Motor neuron (in vitro differentiated cells): ENCODE measurements around the gene HMGN1. TPM values are rescaled to one million over a fixed set of nuclear protein-coding genes. Genes with fewer than 3 reads are reported as not detected.
A peak's percentile ranks its signal among the peaks of the same experiment; 100 is the strongest.

Experiments
- ATAC-seq, 8 experiments: fragments of 200-7000 bp; cut with Tn5 transposase; replicated peaks in 6 of 8; 2 replicates each; pipeline ENCODE4 v1.8.0; 2021; ENCODE audit warnings: mild to moderate bottlenecking in 8 of 8, moderate library complexity in 8 of 8
- H3K27ac ChIP-seq, 2 donors: fragments of 250-450 bp; sonication (Bioruptor Pico); 2 replicates each; pipeline ENCODE4 v1.9.0; 2021; ENCODE audit warnings: antibody characterized with exemption in 2 of 2, mild to moderate bottlenecking in 2 of 2, moderate library complexity in 1 of 2
- H3K4me1 ChIP-seq, 2 donors: fragments of 250-450 bp; sonication (Bioruptor Pico); replicated peaks in 1 of 2; 2 replicates each; pipeline ENCODE4 v1.6.1; 2021; ENCODE audit warnings: antibody characterized with exemption in 2 of 2, mild to moderate bottlenecking in 2 of 2, moderate library complexity in 1 of 2
- H3K4me3 ChIP-seq, 5 donors: fragments of 250-450 bp; sonication (Bioruptor Pico); 2 replicates each; pipeline ENCODE4 v1.9.0; 2021; ENCODE audit warnings: antibody characterized with exemption in 5 of 5, mild to moderate bottlenecking in 5 of 5, moderate library complexity in 4 of 5
- WGBS, 10 experiments: fragments of 450-650 bp; shearing (Covaris generic); methylation state at CpG; one replicate each; pipeline ENCODE4 v1.0.0; 2022; 5-methylcytosine and 5-hydroxymethylcytosine counted together
- in situ Hi-C, 9 experiments: fragments of 400-800 bp; cut with MboI; loops; one replicate each; pipeline ENCODE4 v1.15.0; 2021; ENCODE audit warnings: low sequenced_read_pairs in 9 of 9, low pct_unique_long_range_greater_than_20kb in 2 of 9; ENCODE audit not compliant: unreplicated experiment in 9 of 9
- total RNA-seq, 8 experiments: library from RNA; unstranded; fragments of 300-600 nt; gene quantifications; 2 replicates each; pipeline versions ENCODE4 v1.2.3 to v1.2.4, GENCODE V29; 2022

HMGN1 gene, protein sequence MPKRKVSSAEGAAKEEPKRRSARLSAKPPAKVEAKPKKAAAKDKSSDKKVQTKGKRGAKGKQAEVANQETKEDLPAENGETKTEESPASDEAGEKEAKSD
- total RNA-seq: 100 to 1,000 TPM; 194 to 280 (median 239) TPM

DNA sequence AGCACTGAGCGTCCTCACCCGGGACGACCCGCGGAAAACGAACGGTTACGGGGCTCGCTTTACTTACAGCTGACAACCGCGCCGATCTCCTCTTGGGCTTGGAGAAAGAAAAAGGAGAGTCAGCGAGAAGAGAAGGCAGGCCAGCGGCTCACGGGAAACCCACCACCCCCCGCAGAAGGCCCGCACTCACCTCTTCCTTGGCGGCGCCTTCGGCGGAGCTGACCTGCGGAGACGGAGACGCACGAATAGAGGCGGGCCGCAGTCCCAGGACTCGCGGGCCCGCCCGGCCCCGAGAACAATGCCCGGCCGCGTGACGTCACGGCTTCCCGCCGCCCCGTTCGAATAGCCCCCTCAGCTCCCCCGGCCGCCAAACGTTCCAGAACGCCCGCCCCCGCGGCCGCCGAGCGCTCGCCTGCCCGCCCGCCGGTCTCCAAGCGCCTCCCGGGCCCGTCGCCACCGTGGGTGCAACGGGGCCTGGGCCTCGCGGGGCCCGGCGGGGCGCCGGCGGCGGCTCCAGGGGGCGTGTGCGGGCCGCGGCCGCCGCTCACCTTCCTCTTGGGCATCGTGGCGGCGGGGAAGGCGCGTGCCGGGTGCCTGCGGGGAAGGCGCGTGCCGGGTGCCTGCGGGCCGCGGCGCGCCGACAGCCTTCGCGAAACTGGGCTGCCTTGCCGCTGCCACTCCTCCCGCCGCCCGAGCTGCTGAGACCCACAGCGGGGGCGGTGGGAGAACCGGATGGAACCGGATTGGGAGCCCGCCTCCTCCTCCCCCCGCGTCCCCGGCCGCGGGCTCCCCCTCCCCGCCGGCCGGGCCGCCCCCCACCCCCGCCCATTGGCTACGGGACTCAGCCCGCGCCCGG lies at the start of gene HMGN1:
Gene HMGN1 (minus strand): TSS at position 734 of the 856 bp plus-strand sequence. CDS start 171 bp downstream, at position 563.
- in situ Hi-C loops: no loop called here
- WGBS, 10 experiments: 0 to 2% (median 0%) methylated on average over 4 to 17 of the region's 116 CpGs; no CpG with 5 or more reads in 5 of the 10 experiments

DNA sequence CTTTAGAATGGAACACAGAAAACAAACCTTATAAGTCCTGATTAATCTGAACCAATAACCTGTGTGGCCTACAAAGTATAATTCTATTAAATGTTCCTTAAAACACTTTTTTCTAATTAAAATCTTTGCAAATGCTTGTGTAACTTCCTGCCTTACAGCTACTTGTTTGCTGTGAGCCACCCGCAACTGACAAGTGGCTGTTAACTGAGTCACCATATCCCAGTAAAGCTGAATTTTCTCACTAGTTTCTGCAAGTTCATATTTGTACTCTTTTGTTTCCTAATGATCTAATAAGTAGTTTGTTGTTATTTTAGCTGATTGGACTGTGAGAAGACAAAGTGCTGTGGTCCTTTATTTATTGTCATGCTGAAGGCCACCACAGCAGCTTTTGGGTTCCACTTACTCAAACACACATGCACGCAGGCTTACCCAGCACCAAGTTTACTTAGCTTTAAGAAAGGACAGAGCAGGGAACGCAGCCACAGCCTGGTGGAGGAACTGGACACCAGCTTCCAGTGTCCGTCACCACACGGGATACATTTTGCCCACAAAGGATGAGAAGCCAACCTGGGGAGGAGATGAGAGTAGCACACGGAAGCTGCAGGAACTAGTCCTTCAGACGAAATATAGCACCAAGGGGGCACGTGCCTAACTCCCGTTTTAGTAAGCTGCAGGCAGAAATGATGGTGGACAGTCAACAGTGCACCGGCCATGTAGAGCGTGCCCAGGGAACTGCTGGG lies 48.9 kb upstream of the HMGN1 start:
- no peak overlapping the region for H3K27ac ChIP-seq
- no peaks in the 10 kb centered on the region for H3K4me1 ChIP-seq
- H3K4me3 ChIP-seq: no peak overlapping the region
- 77 to 100% (median 86%) methylated on average over 1 to 11 of the region's 11 CpGs; no CpG with 5 or more reads in 1 of the 10 experiments for WGBS, 10 experiments
- no peak for ATAC-seq
- in situ Hi-C loops: no loop called here

More for the DNA sequence above, at the start of gene HMGN1:
- Histone ChIP-seq H3K4me3 (peak within 1 kb of the TSS; percentile 73 to 99 (median 92)), H3K27ac (peak within 1 kb of the TSS; percentile 99), H3K4me1 (peaks cover 19 to 28% of the 10 kb centered on the region in 2 donors)
- peak; percentile 65 to 83 (median 76) for ATAC-seq

DNA sequence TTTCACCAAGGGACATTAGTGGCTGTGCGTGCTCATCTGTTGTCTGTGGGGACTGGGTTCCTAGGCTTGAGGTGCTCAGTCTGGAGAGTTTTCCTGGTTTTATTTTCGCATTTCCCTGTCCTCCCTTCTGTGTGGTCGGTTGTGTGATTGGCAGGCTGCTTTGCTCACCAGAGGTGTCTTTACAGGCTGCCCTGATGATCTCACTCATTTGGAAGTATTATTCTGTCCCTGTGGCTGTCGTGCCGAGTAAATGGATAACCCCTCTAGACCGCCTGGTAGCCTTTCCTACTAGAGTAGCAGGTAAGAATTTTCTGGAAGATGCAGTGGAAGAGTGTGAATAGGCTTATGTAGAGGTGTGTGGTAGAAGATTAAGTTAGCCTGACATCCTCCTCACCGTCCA lies 44.1 kb upstream of the HMGN1 start:
- in situ Hi-C loops: no loop called here
- H3K4me3 ChIP-seq: no peak overlapping the region
- H3K4me1 ChIP-seq: peaks cover 3 to 20% of the 10 kb centered on the region in 2 donors
- no peak overlapping the region for H3K27ac ChIP-seq
- 90 to 100% (median 100%) methylated on average over 1 to 2 of the region's 7 CpGs; no CpG with 5 or more reads in 7 of the 10 experiments for WGBS, 10 experiments
- peak in 1 of 8 experiments; percentile 3 for ATAC-seq

DNA sequence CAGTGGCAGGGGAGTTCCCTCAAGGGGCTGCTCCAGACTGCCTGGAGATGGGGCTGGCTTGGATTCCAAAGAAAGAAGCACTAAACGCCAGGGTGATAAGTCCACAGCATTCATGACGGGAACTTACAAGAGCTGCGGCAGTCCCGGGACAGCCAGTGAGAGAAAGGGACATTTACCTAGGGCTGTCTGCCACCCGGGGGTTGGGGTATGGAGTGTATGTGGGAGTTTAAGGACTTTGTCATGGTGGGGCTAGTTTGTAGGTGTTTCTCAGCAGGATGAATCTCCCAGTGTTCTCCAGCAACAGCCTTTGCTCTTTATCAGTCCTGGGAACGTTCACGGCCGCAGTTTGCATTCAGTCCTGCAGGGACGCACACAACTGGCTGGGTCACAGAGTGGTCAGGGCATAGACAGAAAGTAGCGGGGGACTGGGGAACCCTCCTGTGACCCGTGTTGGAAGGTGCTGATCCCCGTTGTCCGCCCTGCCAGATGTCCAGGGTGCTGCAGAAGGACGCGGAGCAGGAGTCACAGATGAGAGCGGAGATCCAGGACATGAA lies 41.4 kb upstream of the HMGN1 start:
- Histone ChIP-seq H3K27ac (no peak overlapping the region), H3K4me3 (no peak overlapping the region), H3K4me1 (peaks cover 7 to 20% of the 10 kb centered on the region in 2 donors)
- no peak for ATAC-seq
- in situ Hi-C loops: no loop called here
- 67 to 100% (median 80%) methylated on average over 1 to 7 of the region's 16 CpGs; no CpG with 5 or more reads in 1 of the 10 experiments for WGBS, 10 experiments

DNA sequence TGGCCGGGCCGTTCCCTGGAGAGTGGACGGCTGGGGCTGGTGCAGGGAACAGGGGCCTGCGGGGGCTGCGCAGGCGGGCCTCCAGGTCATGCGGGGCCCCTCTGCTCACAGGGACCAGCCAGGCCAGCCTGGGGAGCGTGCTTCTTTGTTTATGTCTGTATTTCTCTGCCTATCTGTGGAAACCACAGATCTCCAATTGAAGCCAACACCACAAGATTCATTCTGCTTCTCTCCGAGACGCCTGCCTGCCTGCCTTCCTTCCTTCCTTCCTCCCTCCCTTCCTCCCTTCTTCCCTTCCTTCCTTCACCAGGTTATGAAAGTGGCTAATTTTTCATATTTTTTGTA lies 39.9 kb upstream of the HMGN1 start:
- no peak for ATAC-seq
- Histone ChIP-seq H3K4me1 (peaks cover 7 to 20% of the 10 kb centered on the region in 2 donors), H3K4me3 (peak overlapping the region; percentile 26 to 46 (median 33)), H3K27ac (no peak overlapping the region)
- WGBS, 10 experiments: 20 to 87% (median 37%) methylated on average over 1 to 3 of the region's 10 CpGs; no CpG with 5 or more reads in 5 of the 10 experiments
- in situ Hi-C loops: no loop called here

DNA sequence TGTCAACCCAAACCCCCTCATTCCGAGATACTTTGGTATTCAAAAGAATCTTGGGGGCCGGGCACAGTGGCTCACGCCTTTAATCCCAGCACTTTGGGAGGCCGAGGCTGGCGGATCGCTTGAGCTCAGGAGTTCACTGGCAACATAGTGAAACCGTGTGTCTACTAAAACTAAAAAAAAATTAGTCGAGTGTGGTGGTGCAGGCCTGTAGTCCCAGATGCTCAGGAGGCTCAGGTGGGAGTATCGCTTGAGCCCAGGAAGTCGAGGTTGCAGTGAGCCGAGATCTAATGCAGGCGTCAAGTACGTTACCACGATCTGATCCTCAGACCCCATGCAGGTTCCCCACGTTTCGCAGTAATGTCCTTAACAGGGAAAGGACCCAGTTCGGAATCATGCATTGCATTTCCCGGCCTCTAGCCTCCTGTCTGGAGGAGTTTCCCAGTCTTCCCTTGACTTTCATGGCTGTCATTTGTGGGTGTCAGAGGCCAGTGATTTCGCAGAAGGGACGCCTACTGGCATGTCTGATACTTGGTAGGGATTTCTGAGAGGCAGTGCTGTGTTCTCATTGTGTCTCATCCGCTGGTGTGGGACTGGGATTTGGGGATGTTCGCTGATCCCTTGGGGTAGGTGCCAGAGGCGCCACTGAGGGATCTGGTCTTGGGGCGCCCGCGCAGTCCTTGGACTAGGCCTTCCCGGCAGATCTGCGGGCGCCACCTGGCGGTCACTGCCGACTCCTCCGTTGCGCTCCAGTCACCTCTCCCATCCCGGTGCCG lies 39.3 kb upstream of the HMGN1 start:
- in situ Hi-C loops: no loop called here
- peak; percentile 68 to 88 (median 78) for ATAC-seq
- H3K4me1 ChIP-seq: peaks cover 7 to 20% of the 10 kb centered on the region in 2 donors
- H3K4me3 ChIP-seq: peak overlapping the region; percentile 26 to 46 (median 33)
- 0 to 72% (median 25%) methylated on average over 3 to 12 of the region's 35 CpGs; no CpG with 5 or more reads in 2 of the 10 experiments for WGBS, 10 experiments
- no peak overlapping the region for H3K27ac ChIP-seq

DNA sequence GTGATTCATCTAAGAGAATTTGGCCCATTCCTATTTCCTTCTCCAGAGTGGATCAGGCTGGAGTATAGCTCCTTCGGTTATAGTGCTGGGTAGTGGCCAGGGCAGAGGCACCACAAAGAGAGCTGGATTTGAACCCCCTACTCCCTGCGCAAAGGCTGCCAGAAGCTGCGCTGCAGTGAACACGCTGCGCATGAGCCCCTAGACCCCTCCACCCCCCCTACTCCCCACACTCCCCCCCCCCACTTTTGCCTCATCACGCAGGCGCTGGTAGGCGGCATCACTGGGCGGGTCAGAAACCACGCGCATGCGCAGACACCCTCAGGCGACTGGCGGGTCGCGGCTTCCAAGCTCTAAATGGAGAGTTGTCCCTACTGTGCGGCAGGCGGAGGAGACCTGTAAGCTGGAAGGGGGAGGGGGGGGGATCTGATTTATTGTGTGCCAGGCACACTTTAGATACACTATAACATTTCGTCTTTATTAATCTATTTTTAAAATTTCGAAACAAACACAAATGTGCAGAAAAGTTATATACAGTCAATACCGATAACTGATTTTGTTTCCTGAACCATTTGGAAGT lies 38.7 kb upstream of the HMGN1 start:
- Histone ChIP-seq H3K4me3 (peak overlapping the region; percentile 26 to 46 (median 33)), H3K27ac (no peak overlapping the region), H3K4me1 (peaks cover 7 to 20% of the 10 kb centered on the region in 2 donors)
- ATAC-seq: peak; percentile 33 to 75 (median 44)
- WGBS, 10 experiments: 0 to 67% (median 1%) methylated on average over 1 to 11 of the region's 21 CpGs; no CpG with 5 or more reads in 4 of the 10 experiments
- in situ Hi-C loops: no loop called here

DNA sequence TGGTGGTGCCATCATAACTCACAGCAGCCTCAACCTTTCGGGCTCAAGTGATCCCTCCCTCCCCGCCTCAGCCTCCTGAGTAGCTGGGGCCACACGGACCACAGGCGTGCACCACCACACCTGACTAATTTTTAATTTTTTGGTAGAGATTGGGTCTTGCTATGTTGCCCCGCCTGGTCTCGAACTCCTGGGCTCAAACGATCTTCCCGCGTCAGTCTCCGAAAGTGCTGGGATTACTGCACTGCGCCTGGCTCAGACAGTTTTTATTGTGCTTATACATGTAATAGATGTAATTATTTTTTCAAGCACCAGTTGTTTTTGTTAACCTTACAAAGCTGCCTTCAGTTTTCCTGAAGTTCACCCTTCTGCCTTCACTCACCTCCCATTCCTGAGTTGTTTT lies 38.0 kb upstream of the HMGN1 start:
- no peak overlapping the region for H3K27ac ChIP-seq
- WGBS, 10 experiments: 88 to 100% (median 100%) methylated on average over 1 to 9 of the region's 11 CpGs; no CpG with 5 or more reads in 2 of the 10 experiments
- H3K4me1 ChIP-seq: peaks cover 7 to 17% of the 10 kb centered on the region in 2 donors
- in situ Hi-C loops: no loop called here
- H3K4me3 ChIP-seq: no peak overlapping the region
- no peak for ATAC-seq

DNA sequence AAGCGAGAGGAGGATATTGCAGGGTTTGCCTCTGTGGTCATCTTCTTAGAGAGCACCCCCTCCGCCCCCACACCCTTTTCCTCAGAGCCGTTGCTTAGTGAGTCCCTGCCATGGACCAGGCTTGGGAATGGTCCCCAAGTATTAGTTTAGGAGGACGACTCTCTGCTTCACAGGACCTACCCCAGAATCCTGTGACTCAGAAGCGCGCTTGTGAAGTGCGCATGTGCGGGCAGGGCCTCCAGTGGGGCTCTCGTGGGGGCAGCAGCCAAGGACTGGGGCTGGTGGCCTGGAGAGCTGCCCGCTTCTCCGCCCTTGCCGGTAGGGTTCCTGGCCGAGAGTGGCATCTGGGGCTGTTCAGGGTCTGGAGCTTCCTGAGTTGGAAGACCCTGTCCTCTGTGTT lies 37.3 kb upstream of the HMGN1 start:
- peak in 5 of 8 experiments; percentile 23 to 49 (median 31) for ATAC-seq
- WGBS, 10 experiments: 10 to 73% (median 31%) methylated on average over 1 to 7 of the region's 13 CpGs; no CpG with 5 or more reads in 3 of the 10 experiments
- in situ Hi-C loops: no loop called here
- peak overlapping the region in 3 of 5 donors; percentile 13 to 38 (median 26) for H3K4me3 ChIP-seq
- peaks cover 12 to 19% of the 10 kb centered on the region in 2 donors for H3K4me1 ChIP-seq
- H3K27ac ChIP-seq: peak overlapping the region in 1 of 2 donors; percentile 86

DNA sequence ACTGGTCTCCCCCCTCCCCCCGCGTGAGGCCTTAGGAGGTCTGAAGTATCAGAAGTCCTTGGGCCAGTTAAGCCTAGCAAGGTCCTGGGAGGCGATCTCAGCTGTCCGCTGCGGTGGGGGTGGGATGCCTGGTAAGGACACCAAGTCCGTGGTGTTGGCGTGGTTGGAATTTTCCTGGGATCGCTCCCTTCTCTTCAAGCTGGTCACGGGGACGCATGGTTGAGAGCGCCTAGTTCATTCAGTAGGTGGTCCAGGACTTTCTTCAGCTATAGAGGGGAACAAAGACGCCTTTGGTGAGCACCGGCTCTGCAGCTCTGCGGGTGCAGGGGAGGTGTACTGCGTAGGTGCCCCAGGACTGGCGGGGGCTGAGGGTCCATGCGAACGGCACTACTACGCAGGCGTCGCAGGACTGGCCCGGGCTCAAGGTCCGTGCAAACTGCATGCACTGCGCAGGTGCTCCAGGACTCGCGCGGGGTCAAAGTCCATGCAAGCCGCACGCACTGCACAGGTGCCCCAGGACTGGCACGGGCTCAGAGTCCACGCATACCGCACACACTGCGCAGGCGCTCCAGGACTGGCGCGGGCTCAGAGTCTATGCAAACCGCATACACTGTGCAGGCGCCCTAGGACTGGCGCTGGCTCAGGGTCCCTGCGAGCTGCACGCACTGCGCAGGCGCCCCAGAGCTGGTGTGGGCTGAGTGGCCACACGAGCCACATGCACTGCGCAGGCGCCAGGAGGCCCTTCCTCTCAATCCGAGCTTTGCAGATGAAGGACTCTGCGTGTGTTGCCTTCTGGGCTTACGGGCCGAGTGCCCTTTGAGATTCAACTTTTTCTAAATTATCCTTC lies 36.6 kb upstream of the HMGN1 start:
- WGBS, 10 experiments: 31 to 87% (median 81%) methylated on average over 3 to 17 of the region's 50 CpGs; no CpG with 5 or more reads in 5 of the 10 experiments
- ATAC-seq: peak in 7 of 8 experiments; percentile 10 to 81 (median 60)
- in situ Hi-C loops: no loop called here
- Histone ChIP-seq H3K4me1 (peaks cover 14 to 20% of the 10 kb centered on the region in 2 donors), H3K4me3 (peak overlapping the region in 3 of 5 donors; percentile 13 to 38 (median 26)), H3K27ac (peak overlapping the region in 1 of 2 donors; percentile 86)

DNA sequence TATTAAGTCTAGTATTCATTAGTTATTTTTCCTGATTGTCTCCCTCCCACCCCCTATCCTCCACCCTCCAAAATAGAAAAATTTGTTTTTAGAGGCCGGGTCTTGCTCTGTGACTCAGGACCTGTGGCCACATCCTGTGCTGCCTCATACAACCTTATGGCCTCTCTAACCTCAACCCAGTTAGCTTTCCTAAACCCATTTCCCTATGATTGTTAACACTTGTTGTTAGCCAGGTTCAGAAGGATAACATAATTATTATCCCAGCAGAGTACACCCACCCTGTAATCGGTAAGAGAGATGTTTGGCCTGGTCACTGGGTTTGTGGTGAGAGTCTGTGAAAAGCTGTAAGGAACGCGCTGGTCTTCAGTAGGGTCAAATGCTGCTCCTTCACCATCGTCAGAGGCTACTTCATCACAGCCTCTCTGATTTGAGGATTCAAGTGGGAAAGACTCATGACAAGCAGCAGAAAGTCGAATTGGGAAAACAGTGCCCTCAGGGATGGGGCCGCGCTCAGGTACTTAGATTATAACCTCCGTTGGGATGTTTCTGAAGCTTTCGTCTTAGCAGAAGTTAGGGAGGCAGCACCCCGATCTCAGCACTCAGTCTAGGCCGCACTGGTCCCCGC lies 35.9 kb upstream of the HMGN1 start:
- in situ Hi-C loops: no loop called here
- peak overlapping the region in 1 of 2 donors; percentile 68 for H3K27ac ChIP-seq
- no peak overlapping the region for H3K4me3 ChIP-seq
- peaks cover 14 to 15% of the 10 kb centered on the region in 2 donors for H3K4me1 ChIP-seq
- WGBS, 10 experiments: 71 to 100% (median 87%) methylated on average over 1 to 7 of the region's 13 CpGs; no CpG with 5 or more reads in 1 of the 10 experiments
- no peak for ATAC-seq
